ENCODE results near the gene GADD45B. TPM values are rescaled to one million over a fixed set of nuclear protein-coding genes. Genes with fewer than 3 reads are reported as not detected.

GADD45B gene
- total RNA-seq, 1 experiment from 2014 or later, result 56.2 TPM

- intact Hi-C loops (cut with micrococcal nuclease; ENCODE audit: unreplicated experiment) (no loop called here), in situ Hi-C loops (cut with HindIII; ENCODE audit: low pct_unique_long_range_greater_than_20kb, low sequenced_read_pairs) (no loop called here)
- peaks cover 13% of the 10 kb centered on the region for H3K4me1 ChIP-seq (ENCODE audit: control insufficient read depth, insufficient read depth, low read length)
- ChIA-PET POLR2A (no interaction called here), CTCF (no interaction called here)
- TF ChIP-seq SIN3A (IDR thresholded peaks at IDR 0.05; ENCODE audit: borderline replicate concordance, insufficient read depth, low read depth, low read length) (no peak), POLR2AphosphoS5 (IDR thresholded peaks at IDR 0.05; ENCODE audit: low read depth, low read length) (no peak), REST (IDR thresholded peaks at IDR 0.05; ENCODE audit: insufficient read depth in 1 of 2, low read depth in 2 of 2, low read length in 1 of 2) (no peak), CTCF (IDR thresholded peaks at IDR 0.05) (no peak), TCF7L2 (IDR thresholded peaks at IDR 0.05; ENCODE audit: low read depth, low read length) (no peak)
- no peak for ATAC-seq
- no TSS peak for BruUV-seq (replicated peaks)
- peaks cover 5% of the 10 kb centered on the region for H3K36me3 ChIP-seq (ENCODE audit: control insufficient read depth, insufficient read depth, low read length)
- H3K27me3 ChIP-seq (ENCODE audit: control insufficient read depth, insufficient read depth, low read length), result no peaks in the 10 kb centered on the region
- no peak overlapping the region for H3K4me3 ChIP-seq (ENCODE audit: low read depth in 2 of 2, low read length in 2 of 2)
- DNase-seq (ENCODE audit: low read depth, low spot score), result no peak
- H3K27ac ChIP-seq (ENCODE audit: low read length), result no peak overlapping the region
- H3K9me3 ChIP-seq (ENCODE audit: control insufficient read depth, insufficient read depth, low read depth, low read length), result no peaks in the 10 kb centered on the region
These were observed 22.4 kb upstream of the GADD45B start for GRCh38 chr19:2453431-2454025.

- BruUV-seq (replicated peaks), result TSS peak; percentile 57
- Histone ChIP-seq H3K4me1 (ENCODE audit: control insufficient read depth, insufficient read depth, low read length) (peaks cover 13% of the 10 kb centered on the region), H3K36me3 (ENCODE audit: control insufficient read depth, insufficient read depth, low read length) (peaks cover 5% of the 10 kb centered on the region), H3K4me3 (ENCODE audit: low read depth in 2 of 2, low read length in 2 of 2) (peak overlapping the region in 1 of 2 experiments; percentile 83; a peak in 1 of 4 replicates), H3K27ac (ENCODE audit: low read length) (no peak overlapping the region; the same call in 1 of the 2 replicates), H3K27me3 (ENCODE audit: control insufficient read depth, insufficient read depth, low read length) (no peaks in the 10 kb centered on the region), H3K9me3 (ENCODE audit: control insufficient read depth, insufficient read depth, low read depth, low read length) (no peaks in the 10 kb centered on the region)
- ChIA-PET CTCF (interaction anchor here (0.5 to 0.6 kb wide), 2 partner anchors 125 to 127 kb away, joined by 3 read pairs; no protein-coding TSS in a partner anchor), POLR2A (no interaction called here)
- ATAC-seq (no peak), DNase-seq (ENCODE audit: low read depth, low spot score) (no peak)
- in situ Hi-C loops (cut with HindIII; ENCODE audit: low pct_unique_long_range_greater_than_20kb, low sequenced_read_pairs), result no loop called here
- intact Hi-C loops (cut with micrococcal nuclease; ENCODE audit: unreplicated experiment), result no loop called here
- TF ChIP-seq TCF7L2 (IDR thresholded peaks at IDR 0.05; ENCODE audit: low read depth, low read length), result no peak
- TF ChIP-seq CTCF (IDR thresholded peaks at IDR 0.05), result no peak
- TF ChIP-seq POLR2AphosphoS5 (IDR thresholded peaks at IDR 0.05; ENCODE audit: low read depth, low read length), result no peak
- no peak for TF ChIP-seq REST (IDR thresholded peaks at IDR 0.05; ENCODE audit: insufficient read depth in 1 of 2, low read depth in 2 of 2, low read length in 1 of 2)
- TF ChIP-seq SIN3A (IDR thresholded peaks at IDR 0.05; ENCODE audit: borderline replicate concordance, insufficient read depth, low read depth, low read length), result no peak
These were observed 21.5 kb upstream of the GADD45B start for GRCh38 chr19:2454199-2454961.

All from Panc1 (cell line).